SU-DHL-6 (cell line): ENCODE data around the gene FAM184A.

Experiments
- CTCF ChIP-seq: fragments of 200-600 bp; sonication (generic); IDR thresholded peaks from one replicate; pipeline ENCODE4 v1.5.1; 2017; ENCODE audit warnings: antibody characterized with exemption, mild to moderate bottlenecking, low read length, moderate library complexity; ENCODE audit not compliant: insufficient read depth, poor library complexity, severe bottlenecking
- EZH2phosphoT487 ChIP-seq: fragments of 200-600 bp; sonication (generic), shearing (Covaris generic); conservative IDR thresholded peaks from 2 replicates; pipeline ENCODE4 v1.6.1; 2018; ENCODE audit warnings: mild to moderate bottlenecking, antibody characterized with exemption, low read length, moderate library complexity, mixed read lengths

GRCh38 chr6:119116712-119117281 lies 38.3 kb upstream of the FAM184A start:
- TF ChIP-seq CTCF (no peak), EZH2phosphoT487 (no peak)
